ENCODE results near the gene POLH. TPM values are rescaled to one million over a fixed set of nuclear protein-coding genes. Genes with fewer than 3 reads are reported as not detected.

Gene POLH
- total RNA-seq, 1 donor from 2014 or later = 8.1 TPM

Other genes starting within 250 kb of the POLH start
- gene ZNF318, start 206.5 kb upstream of the POLH start, total RNA-seq = 3.9 and 5.6 TPM in 2 replicates
- 10.2 and 17.1 TPM in 2 replicates for gene ABCC10, start 148.6 kb upstream of the POLH start, total RNA-seq
- gene DLK2, start 120.6 kb upstream of the POLH start, total RNA-seq = 0.22 and 1.2 TPM in 2 replicates
- gene TJAP1, start 98.6 kb upstream of the POLH start, total RNA-seq = 4.6 and 6.5 TPM in 2 replicates
- under 0.01 TPM in 2 replicates for gene LRRC73, start 65.8 kb upstream of the POLH start, total RNA-seq
- gene YIPF3, start 59.3 kb upstream of the POLH start, total RNA-seq = 94.1 and 137 TPM in 2 replicates
- 23.8 and 27.0 TPM in 2 replicates for gene POLR1C, start 59.1 kb upstream of the POLH start, total RNA-seq
- 16.6 and 23.4 TPM in 2 replicates for gene XPO5, start 147 bp upstream of the POLH start, total RNA-seq
- 25.7 and 32.3 TPM in 2 replicates for gene GTPBP2, start 53.1 kb downstream of the POLH start, total RNA-seq
- gene MAD2L1BP, start 59.7 kb downstream of the POLH start, total RNA-seq = 18.1 and 20.8 TPM in 2 replicates
- gene RSPH9, start 68.9 kb downstream of the POLH start, total RNA-seq = 0.20 and 0.22 TPM in 2 replicates
- gene MRPS18A, start 111.6 kb downstream of the POLH start, total RNA-seq = 38.1 and 40.8 TPM in 2 replicates
- gene VEGFA, start 194.0 kb downstream of the POLH start, total RNA-seq = 4.4 and 12.1 TPM in 2 replicates